A549 (cell line): ENCODE results near the gene NDUFAF3. TPM values are rescaled to one million over a fixed set of nuclear protein-coding genes. Genes with fewer than 3 reads are reported as not detected.
A peak's percentile ranks its signal among the peaks of the same experiment; 100 is the strongest.

Experiments used
- ATAC-seq, 2 experiments: fragments of 200-7000 bp in 1 of 2; fragments of >200 bp in 1 of 2; cut with Nextera tagmentation in 1 of 2; cut with Tn5 transposase in 1 of 2; 3 replicates each; pipeline versions ENCODE4 v1.8.0 to v1.9.1; 2018 to 2020; ENCODE audit warnings: mild to moderate bottlenecking in 1 of 2, moderate library complexity in 1 of 2
- CTCF ChIA-PET: fragments of 300-600 bp; sonication (Branson Sonifier 250); formaldehyde crosslinking; extraction: SDS; loops from one replicate; lab custom pipeline; 2021; ENCODE audit warnings: antibody characterized with exemption, inconsistent platforms; lab: Yijun Ruan, JAX
- POLR2A ChIA-PET: fragments of 350-600 bp; formaldehyde crosslinking; extraction: SDS; loops from one replicate; lab custom pipeline; 2021; ENCODE audit warnings: antibody characterized with exemption, inconsistent platforms; lab: Yijun Ruan, JAX
- DNase-seq, 2 experiments: peaks; one replicate each; pipeline versions ENCODE4 v3.0.0 to v3.0.0-alpha.2; 2011 to 2016; ENCODE audit warnings: low read depth in 1 of 2, low spot score in 1 of 2
- FAIRE-seq: peaks from 2 replicates; lab custom pipeline; 2011; peaks lifted over from hg19 to GRCh38; lab: Jason Lieb, UNC
- H3K27ac ChIP-seq, 2 experiments: fragments of >200 bp; sonication (Bioruptor Twin); formaldehyde crosslinking; 3 replicates each; pipeline ENCODE4 v1.5.1; 2016 to 2017
- H3K4me1 ChIP-seq: fragments of >200 bp; sonication (Bioruptor Twin); formaldehyde crosslinking; 3 replicates; pipeline ENCODE4 v1.6.1; 2016
- H3K4me2 ChIP-seq: fragments of >200 bp; sonication (Bioruptor Twin); formaldehyde crosslinking; 3 replicates; pipeline ENCODE4 v1.6.1; 2016
- H3K4me3 ChIP-seq: fragments of >200 bp; sonication (Bioruptor Twin); formaldehyde crosslinking; 3 replicates; pipeline ENCODE4 v1.5.1; 2016
- H3K9me3 ChIP-seq: fragments of >200 bp; sonication (Bioruptor Twin); formaldehyde crosslinking; 3 replicates; pipeline ENCODE4 v1.6.1; 2016
- BCL3 ChIP-seq: fragments of >200 bp; sonication (Bioruptor Twin); formaldehyde crosslinking; IDR thresholded peaks from 3 replicates; pipeline ENCODE4 v1.6.1; 2016
- BHLHE40 ChIP-seq: IDR thresholded peaks from 2 replicates; pipeline ENCODE4 v1.6.1; 2012; ENCODE audit warnings: low read depth, low read length, inconsistent platforms
- CBX2 ChIP-seq: fragments of 200-600 bp; sonication (generic); IDR thresholded peaks from 2 replicates; pipeline ENCODE4 v1.6.1; 2016; ENCODE audit warnings: low read depth, mild to moderate bottlenecking, borderline replicate concordance
- CEBPB ChIP-seq, 2 experiments: fragments of >200 bp in 1 of 2; sonication (Bioruptor Twin) in 1 of 2; formaldehyde crosslinking in 1 of 2; IDR thresholded peaks; 2 replicates each; pipeline ENCODE4 v1.6.1; 2012 to 2016
- E2F6 ChIP-seq: IDR thresholded peaks from 2 replicates; pipeline ENCODE4 v1.6.1; 2012; ENCODE audit warnings: low read depth, borderline replicate concordance
- EHMT2 ChIP-seq: fragments of 200-600 bp; sonication (generic); IDR thresholded peaks from 2 replicates; pipeline ENCODE4 v1.6.1; 2016; ENCODE audit warnings: antibody characterized with exemption, low read depth, mild to moderate bottlenecking, moderate library complexity
- EP300 ChIP-seq, 2 experiments: fragments of >200 bp; sonication (Bioruptor Twin); formaldehyde crosslinking; IDR thresholded peaks; 2 replicates in 1 of 2; 3 replicates in 1 of 2; pipeline ENCODE4 v1.6.1; 2016 to 2017
- KDM5A ChIP-seq: fragments of 200-600 bp; sonication (generic); IDR thresholded peaks from 2 replicates; pipeline ENCODE4 v1.6.1; 2016; ENCODE audit warnings: antibody characterized with exemption, mild to moderate bottlenecking
- PBX3 ChIP-seq: IDR thresholded peaks from 2 replicates; pipeline ENCODE4 v1.6.1; 2012
- POLR2A ChIP-seq: IDR thresholded peaks from 2 replicates; pipeline ENCODE4 v1.6.1; 2012; ENCODE audit warnings: mild to moderate bottlenecking, low read length
- RAD21 ChIP-seq, 2 experiments: fragments of >200 bp in 1 of 2; sonication (Bioruptor Twin) in 1 of 2; formaldehyde crosslinking in 1 of 2; IDR thresholded peaks in 1 of 2; conservative IDR thresholded peaks in 1 of 2; 2 replicates in 1 of 2; 3 replicates in 1 of 2; pipeline ENCODE4 v1.6.1; 2012 to 2018; ENCODE audit warnings: inconsistent platforms in 1 of 2
- RARB ChIP-seq: fragments of 250-450 bp; sonication (Bioruptor Pico); IDR thresholded peaks from 2 replicates; pipeline ENCODE4 v1.8.0; 2021; ENCODE audit warnings: mild to moderate bottlenecking, moderate library complexity
- RCOR1 ChIP-seq: fragments of 150-350 bp; IDR thresholded peaks from 2 replicates; pipeline ENCODE4 v1.6.1; 2014; ENCODE audit warnings: antibody characterized with exemption, low read length, low read depth
- SREBF2 ChIP-seq: fragments of 450-650 bp; IDR thresholded peaks from 2 replicates; pipeline ENCODE4 v1.6.1; 2014; ENCODE audit warnings: mild to moderate bottlenecking, moderate library complexity
- ZSCAN20 ChIP-seq: fragments of 250-450 bp; sonication (Bioruptor Pico); IDR thresholded peaks from 2 replicates; pipeline ENCODE4 v1.8.0; 2022; ENCODE audit warnings: mild to moderate bottlenecking, moderate library complexity
- WGBS: methylation state at CpG from one replicate; pipeline ENCODE4 v1.1.6; 2017; ENCODE audit errors: missing lambda C conversion rate; 5-methylcytosine and 5-hydroxymethylcytosine counted together
- polyA plus RNA-seq, 4 experiments: library from polyadenylated mRNA; depleted of rRNA in 3 of 4; stranded (reverse); fragments of >200 nt; fragmentation: RNase III in 1 of 4; extraction: RNeasy Plus Mini Kit Qiagen cat#74134 plus additional on column Dnase treatment in 1 of 4; gene quantifications; 2 replicates in 3 of 4; 3 replicates in 1 of 4; pipeline ENCODE4 v1.2.3, GENCODE V29; 2011 to 2017

Gene NDUFAF3
- polyA plus RNA-seq, 2 of the 4 experiments (the other 2 are of a cell fraction), result 44.3 to 71.4 TPM

GRCh38 chr3:49025005-49025792 is 3.3 kb downstream of the NDUFAF3 start:
- POLR2A ChIA-PET, result interaction anchor here (1.4 to 2.2 kb wide), 2 partner anchors 15 to 69 kb away, joined by 3 to 7 read pairs; partner anchors contain the start of gene QRICH1

GRCh38 chr3:49025793-49026520 is 4.0 kb downstream of the NDUFAF3 start:
- TF ChIP-seq PBX3 (0 out of 2 replicates have a peak, but pooled peaks have one; percentile 10), RAD21 (conservative IDR thresholded peaks at IDR 0.05 in 1 of 2, IDR thresholded peaks at IDR 0.05 in 1 of 2) (no peak)
- H3K27ac ChIP-seq, result no peak overlapping the region
- H3K4me3 ChIP-seq, result no peak overlapping the region
- no peak for DNase-seq
- 94% methylated on average over 8 of the region's 8 CpGs for WGBS
- no peak for ATAC-seq
- peaks cover 24% of the 10 kb centered on the region for H3K4me1 ChIP-seq
- no peak for FAIRE-seq
- H3K4me2 ChIP-seq, result no peak overlapping the region
- ChIA-PET POLR2A (interaction anchor here (0.8 to 2.2 kb wide), 3 partner anchors 14 to 68 kb away, joined by 3 to 7 read pairs (median 3); partner anchors contain the start of gene QRICH1), CTCF (interaction anchor here (0.8 to 30.1 kb wide), 4 partner anchors 19 to 69 kb away, joined by 3 to 385 read pairs (median 4); partner anchors contain the start of genes P4HTM, QRICH1 and WDR6)
- no peaks in the 10 kb centered on the region for H3K9me3 ChIP-seq

More at GRCh38 chr3:49025005-49025792, 3.3 kb downstream of the NDUFAF3 start:
- ATAC-seq (no peak), DNase-seq (no peak), FAIRE-seq (no peak)
- CTCF ChIA-PET, result interaction anchor here (0.6 to 30.1 kb wide), 3 partner anchors 15 to 69 kb away, joined by 3 to 385 read pairs (median 4); partner anchors contain the start of genes P4HTM and QRICH1
- Histone ChIP-seq H3K9me3 (no peaks in the 10 kb centered on the region), H3K27ac (no peak overlapping the region), H3K4me3 (no peak overlapping the region), H3K4me2 (no peak overlapping the region), H3K4me1 (peaks cover 24% of the 10 kb centered on the region)
- TF ChIP-seq RCOR1 (no peak), BHLHE40 (no peak), POLR2A (peak; percentile 18; the same call in 1 of the 2 replicates), CEBPB (IDR thresholded peaks at IDR 0.05) (0 out of 4 replicates have a peak, but pooled peaks of 1 of the 2 experiments have one; percentile 37), E2F6 (no peak), SREBF2 (no peak)
- WGBS, result 91% methylated on average over 7 of the region's 13 CpGs

GRCh38 chr3:49026536-49026935 is 4.6 kb downstream of the NDUFAF3 start:
- H3K4me3 ChIP-seq, result no peak overlapping the region
- CTCF ChIA-PET, result interaction anchor here (0.8 to 30.1 kb wide), 3 partner anchors 19 to 67 kb away, joined by 3 to 385 read pairs (median 3); partner anchors contain the start of genes P4HTM, QRICH1 and WDR6
- POLR2A ChIA-PET, result interaction anchor here (0.8 kb wide), 1 partner anchor 67 kb away, joined by 3 read pairs; no protein-coding TSS in a partner anchor
- peaks cover 24% of the 10 kb centered on the region for H3K4me1 ChIP-seq
- no peak for TF ChIP-seq BCL3
- no peak for TF ChIP-seq CBX2
- no peak for TF ChIP-seq ZSCAN20 (CRISPR knock-in tag)
- FAIRE-seq, result no peak
- ATAC-seq, result no peak
- no peaks in the 10 kb centered on the region for H3K9me3 ChIP-seq
- no peak for DNase-seq
- H3K4me2 ChIP-seq, result no peak overlapping the region
- WGBS, result 95% methylated on average over 2 of the region's 3 CpGs
- H3K27ac ChIP-seq, result no peak overlapping the region

GRCh38 chr3:49027634-49028033 is 5.7 kb downstream of the NDUFAF3 start:
- Histone ChIP-seq H3K9me3 (no peaks in the 10 kb centered on the region), H3K4me3 (peak overlapping the region; percentile 81; the same call in 2 of the 3 replicates), H3K4me2 (peak overlapping the region; percentile 99), H3K27ac (peak overlapping the region in 1 of 2 experiments; percentile 90; a peak in 1 of 6 replicates), H3K4me1 (peaks cover 24% of the 10 kb centered on the region)
- DNase-seq (no peak), ATAC-seq (no peak), FAIRE-seq (no peak)
- 96% methylated on average over 5 of the region's 9 CpGs for WGBS
- CTCF ChIA-PET, result interaction anchor here (1.1 to 1.7 kb wide), 2 partner anchors 14 to 67 kb away, joined by 3 to 5 read pairs; partner anchors contain the start of gene QRICH1
- POLR2A ChIA-PET, result no interaction called here
- TF ChIP-seq RARB (no peak), CBX2 (no peak), POLR2A (0 out of 2 replicates have a peak, but pooled peaks have one; percentile 9), EHMT2 (no peak), EP300 (IDR thresholded peaks at IDR 0.05) (no peak), KDM5A (no peak)
